GM19452 (cell line): ENCODE results near the gene ZNF574.
A peak's percentile ranks its signal among the peaks of the same experiment; 100 is the strongest.
"Not testable (repeated sequence)": the region's sequence is repeated elsewhere in the genome, so short reads cannot be mapped to it uniquely, and the experiment has no call there.

Experiments
- ATAC-seq: cut with Tn5 transposase; IDR thresholded peaks from one replicate; pipeline ENCODE4 v1.9.1; 2021; ENCODE audit not compliant: unreplicated experiment

Gene ZNF574

GRCh38 chr19:42096255-42096837 lies 20.4 kb downstream of the ZNF574 start:
- no peak for ATAC-seq

GRCh38 chr19:42097461-42097860 lies 21.5 kb downstream of the ZNF574 start:
- ATAC-seq = no peak

- ATAC-seq = no peak
These were observed 22.8 kb downstream of the ZNF574 start for GRCh38 chr19:42098781-42099180.

- no peak for ATAC-seq
These were observed 23.5 kb downstream of the ZNF574 start for GRCh38 chr19:42099336-42099925.

- ATAC-seq = not testable (repeated sequence)
These were observed 24.3 kb downstream of the ZNF574 start for GRCh38 chr19:42100241-42100640.

GRCh38 chr19:42102877-42103276 lies 26.9 kb downstream of the ZNF574 start:
- no peak for ATAC-seq

GRCh38 chr19:42105368-42105767 lies 29.4 kb downstream of the ZNF574 start:
- no peak for ATAC-seq

- peak; percentile 71 for ATAC-seq
These were observed 32.8 kb downstream of the ZNF574 start for GRCh38 chr19:42108527-42109389.

GRCh38 chr19:42109896-42110295 lies 33.9 kb downstream of the ZNF574 start:
- ATAC-seq = no peak

- no peak for ATAC-seq
These were observed 34.7 kb downstream of the ZNF574 start for GRCh38 chr19:42110658-42111057.

- ATAC-seq = no peak
These were observed 35.4 kb downstream of the ZNF574 start for GRCh38 chr19:42111384-42111783.

GRCh38 chr19:42111811-42112210 lies 35.8 kb downstream of the ZNF574 start:
- no peak for ATAC-seq

GRCh38 chr19:42113641-42114348 lies 37.8 kb downstream of the ZNF574 start:
- peak; percentile 38 for ATAC-seq

- peak; percentile 63 for ATAC-seq
These were observed 38.4 kb downstream of the ZNF574 start for GRCh38 chr19:42114412-42114811.

GRCh38 chr19:42115219-42115618 lies 39.3 kb downstream of the ZNF574 start:
- no peak for ATAC-seq

- ATAC-seq = no peak
These were observed 39.7 kb downstream of the ZNF574 start for GRCh38 chr19:42115705-42116104.

- ATAC-seq = no peak
These were observed 40.5 kb downstream of the ZNF574 start for GRCh38 chr19:42116308-42117075.

GRCh38 chr19:42117076-42117475 lies 41.1 kb downstream of the ZNF574 start:
- ATAC-seq = no peak

GRCh38 chr19:42120276-42120980 lies 44.5 kb downstream of the ZNF574 start:
- no peak for ATAC-seq

- ATAC-seq = no peak
These were observed 45.2 kb downstream of the ZNF574 start for GRCh38 chr19:42121036-42121621.
